SK-N-SH (cell line): ENCODE measurements around the gene PRKAB1.

ENCODE experiments used
- CHD2 ChIP-seq: fragments of 150-350 bp; IDR thresholded peaks from 2 replicates; pipeline ENCODE4 v1.6.1; 2018; ENCODE audit warnings: low read length; ENCODE audit not compliant: partially characterized antibody
- CTCF ChIP-seq: fragments of 200-600 bp; sonication (generic); IDR thresholded peaks from 2 replicates; pipeline ENCODE4 v1.6.1; 2017; ENCODE audit warnings: antibody characterized with exemption, mild to moderate bottlenecking, moderate library complexity
- EP300 ChIP-seq, 2 experiments: IDR thresholded peaks; 2 replicates each; pipeline versions ENCODE4 v1.4.0 to v1.6.1; 2012; ENCODE audit warnings: borderline replicate concordance in 1 of 2, low read depth in 1 of 2, low read length in 1 of 2
- EZH2phosphoT487 ChIP-seq: fragments of 200-600 bp; sonication (generic); IDR thresholded peaks from 2 replicates; pipeline ENCODE4 v1.6.1; 2017; ENCODE audit warnings: low read depth, mixed run types, mild to moderate bottlenecking, antibody characterized with exemption, moderate library complexity, borderline replicate concordance
- GABPA ChIP-seq: IDR thresholded peaks from 2 replicates; pipeline ENCODE4 v1.4.0; 2012; ENCODE audit warnings: low read depth, mild to moderate bottlenecking
- IRF3 ChIP-seq: fragments of 150-350 bp; IDR thresholded peaks from 2 replicates; pipeline ENCODE4 v1.6.1; 2016; ENCODE audit warnings: mild to moderate bottlenecking, low read depth, low read length
- MAX ChIP-seq: IDR thresholded peaks from 2 replicates; pipeline ENCODE4 v1.4.0; 2012; ENCODE audit warnings: low read depth
- MXI1 ChIP-seq: IDR thresholded peaks from 2 replicates; pipeline ENCODE4 v1.6.1; 2012; ENCODE audit warnings: mild to moderate bottlenecking, low read depth, low read length, improper control_type of control experiment
- POLR2AphosphoS5 ChIP-seq: IDR thresholded peaks from 2 replicates; pipeline ENCODE4 v1.6.1; 2012; ENCODE audit warnings: low read depth, low read length
- RCOR1 ChIP-seq: fragments of 150-350 bp; IDR thresholded peaks from 2 replicates; pipeline ENCODE4 v1.6.1; 2017; ENCODE audit warnings: antibody characterized with exemption, low read length
- RFX5 ChIP-seq: IDR thresholded peaks from 2 replicates; pipeline ENCODE4 v1.6.1; 2012; ENCODE audit warnings: mild to moderate bottlenecking, improper control_type of control experiment, low read length
- USF2 ChIP-seq: fragments of 150-350 bp; IDR thresholded peaks from 2 replicates; pipeline ENCODE4 v1.6.1; 2017; ENCODE audit warnings: antibody characterized with exemption, low read length, low read depth, borderline replicate concordance
- YY1 ChIP-seq: IDR thresholded peaks from 2 replicates; pipeline ENCODE4 v1.4.0; 2012; ENCODE audit warnings: low read depth, mild to moderate bottlenecking

- no peak for TF ChIP-seq RFX5
- TF ChIP-seq EP300 (IDR thresholded peaks at IDR 0.05; ENCODE audit: borderline replicate concordance in 1 of 2, low read depth in 1 of 2, low read length in 1 of 2), result no peak
- no peak for TF ChIP-seq CTCF
- no peak for TF ChIP-seq MAX
- TF ChIP-seq USF2, result no peak
- TF ChIP-seq EZH2phosphoT487, result no peak
- TF ChIP-seq RCOR1, result no peak
- TF ChIP-seq YY1, result no peak
- TF ChIP-seq IRF3, result no peak
- no peak for TF ChIP-seq POLR2AphosphoS5
- TF ChIP-seq GABPA, result no peak
- TF ChIP-seq CHD2, result no peak
- TF ChIP-seq MXI1, result no peak
Measured at GRCh38 chr12:119666226-119666795, 1.6 kb upstream of the PRKAB1 start.
